ENCODE results near the gene LMF1. TPM values are rescaled to one million over a fixed set of nuclear protein-coding genes. Genes with fewer than 3 reads are reported as not detected.
"Not testable (repeated sequence)": the region's sequence is repeated elsewhere in the genome, so short reads cannot be mapped to it uniquely, and the experiment has no call there.

The LMF1 gene
- total RNA-seq, 1 donor from 2014 or later: 36.1 TPM

DNA sequence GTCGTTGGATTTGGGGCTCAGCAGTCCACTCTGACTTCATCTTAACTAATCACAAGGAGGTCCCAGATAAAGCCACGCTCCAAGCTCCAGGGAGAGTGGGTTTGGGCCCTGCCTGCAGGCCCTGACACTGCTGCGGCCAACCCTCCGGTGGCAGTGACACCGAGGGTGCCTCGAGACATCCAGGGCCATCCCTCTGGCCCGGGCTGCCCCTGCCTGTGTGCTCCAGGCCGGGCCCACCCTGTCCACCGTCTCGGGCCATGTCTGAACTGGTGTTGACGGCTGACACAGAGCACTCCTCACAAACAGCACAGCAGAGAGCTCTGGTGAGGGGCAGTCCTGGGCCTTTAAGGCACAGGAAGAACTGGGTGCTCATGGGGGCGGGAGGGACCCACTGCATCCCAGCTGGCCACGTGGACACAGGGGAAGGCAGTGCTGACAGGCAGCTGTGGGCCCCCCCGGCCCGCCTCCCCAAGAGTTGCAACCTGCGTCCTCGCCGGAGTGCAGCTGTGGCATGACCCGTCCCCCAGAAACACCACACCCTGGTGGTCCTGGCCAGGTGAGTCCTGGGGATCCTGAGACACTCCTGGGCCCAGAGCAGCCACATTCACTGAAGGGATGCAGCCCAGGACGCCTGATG is 80.0 kb downstream of the LMF1 start:
- no peak for DNase-seq
- no peak overlapping the region for H3K4me3 Mint-ChIP-seq
- H3K27me3 Mint-ChIP-seq: no peaks in the 10 kb centered on the region
- TF ChIP-seq CTCF (IDR thresholded peaks at IDR 0.05): no peak
- H3K9me3 Mint-ChIP-seq: no peaks in the 10 kb centered on the region
- H3K36me3 Mint-ChIP-seq (ENCODE audit: low read depth): peaks cover 25% of the 10 kb centered on the region
- ATAC-seq (ENCODE audit: low read depth): no peak
- intact Hi-C loops (cut with micrococcal nuclease): no loop called here
- no peak overlapping the region for H3K27ac Mint-ChIP-seq
- CTCF ChIA-PET: no interaction called here
- no peaks in the 10 kb centered on the region for H3K4me1 Mint-ChIP-seq
- POLR2A ChIA-PET: no interaction called here

- POLR2A ChIA-PET: no interaction called here
- no peaks in the 10 kb centered on the region for H3K27me3 Mint-ChIP-seq
- ATAC-seq (ENCODE audit: low read depth) (no peak), DNase-seq (no peak)
- H3K9me3 Mint-ChIP-seq: no peaks in the 10 kb centered on the region
- CTCF ChIA-PET: no interaction called here
- no peak overlapping the region for H3K4me3 Mint-ChIP-seq
- intact Hi-C loops (cut with micrococcal nuclease): no loop called here
- no peak overlapping the region for H3K27ac Mint-ChIP-seq
- H3K36me3 Mint-ChIP-seq (ENCODE audit: low read depth): peaks cover 25% of the 10 kb centered on the region
- no peaks in the 10 kb centered on the region for H3K4me1 Mint-ChIP-seq
- no peak for TF ChIP-seq CTCF (IDR thresholded peaks at IDR 0.05)
These were observed 80.6 kb downstream of the LMF1 start for GRCh38 chr16:890217-890616.

GRCh38 chr16:889586-889985 is 81.2 kb downstream of the LMF1 start:
- H3K36me3 Mint-ChIP-seq (ENCODE audit: low read depth): peaks cover 25% of the 10 kb centered on the region
- no peaks in the 10 kb centered on the region for H3K4me1 Mint-ChIP-seq
- no peak overlapping the region for H3K4me3 Mint-ChIP-seq
- intact Hi-C loops (cut with micrococcal nuclease): no loop called here
- ChIA-PET CTCF (no interaction called here), POLR2A (no interaction called here)
- H3K9me3 Mint-ChIP-seq: no peaks in the 10 kb centered on the region
- no peak for TF ChIP-seq CTCF (IDR thresholded peaks at IDR 0.05)
- DNase-seq (no peak), ATAC-seq (ENCODE audit: low read depth) (no peak)
- no peak overlapping the region for H3K27ac Mint-ChIP-seq
- H3K27me3 Mint-ChIP-seq: no peaks in the 10 kb centered on the region

DNA sequence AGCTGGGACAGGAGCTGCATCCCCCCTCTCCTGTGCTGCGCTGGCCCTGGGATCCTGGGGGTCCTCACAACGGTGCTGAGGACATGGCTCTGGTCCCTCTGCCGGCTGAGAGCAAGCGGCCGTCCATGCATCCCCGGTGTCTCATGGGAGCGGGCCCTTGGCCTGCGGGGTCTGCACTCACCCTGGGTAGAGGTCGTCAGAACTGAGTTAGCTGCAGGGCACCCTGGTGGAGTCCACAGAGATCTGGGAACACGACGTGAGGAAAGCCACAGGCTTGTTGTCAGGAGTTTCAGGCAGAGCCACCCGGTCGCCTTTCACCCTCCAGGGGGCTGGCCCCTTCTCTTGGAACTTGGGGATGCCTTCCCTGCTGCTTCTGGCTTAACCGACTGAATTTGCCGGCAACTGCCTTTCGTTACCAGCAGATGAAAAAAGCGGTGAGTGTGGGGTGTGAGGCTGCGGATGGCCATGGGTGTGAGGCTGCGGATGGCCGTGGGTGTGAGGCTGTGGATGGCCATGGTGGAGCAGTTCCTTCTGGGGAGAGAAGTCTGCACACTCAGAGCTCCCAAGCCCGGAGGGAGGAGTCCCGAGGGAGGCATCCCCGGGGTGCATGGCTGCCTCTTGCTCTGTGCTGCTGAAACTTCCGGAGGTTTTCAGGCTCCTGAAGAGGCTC is 81.7 kb downstream of the LMF1 start:
- Mint-ChIP-seq H3K36me3 (ENCODE audit: low read depth) (peaks cover 23% of the 10 kb centered on the region), H3K4me3 (no peak overlapping the region), H3K9me3 (no peaks in the 10 kb centered on the region), H3K27me3 (no peaks in the 10 kb centered on the region), H3K27ac (no peak overlapping the region), H3K4me1 (no peaks in the 10 kb centered on the region)
- DNase-seq (no peak), ATAC-seq (ENCODE audit: low read depth) (no peak)
- POLR2A ChIA-PET: no interaction called here
- intact Hi-C loops (cut with micrococcal nuclease): no loop called here
- TF ChIP-seq CTCF (IDR thresholded peaks at IDR 0.05): no peak
- CTCF ChIA-PET: no interaction called here

DNA sequence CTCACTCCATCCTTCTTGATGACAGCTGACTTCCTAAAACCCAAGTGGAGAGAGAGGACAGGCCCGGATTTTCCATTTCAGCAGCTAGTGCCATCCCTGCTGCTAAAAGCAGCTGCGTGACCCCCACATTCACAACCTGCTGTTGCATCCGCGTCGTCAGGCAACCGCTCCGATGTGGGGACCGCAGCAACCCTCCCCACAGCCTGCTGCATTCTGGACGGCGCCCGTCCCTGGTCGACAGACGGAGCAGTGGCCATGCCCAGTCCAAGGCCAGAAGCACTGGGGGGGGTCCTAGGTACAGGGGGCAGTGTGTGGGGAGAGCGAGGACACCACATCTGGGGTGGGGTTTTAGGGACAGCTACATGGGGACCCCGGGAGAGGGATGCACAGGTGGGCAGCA is 82.3 kb downstream of the LMF1 start:
- H3K27ac Mint-ChIP-seq; H3K4me3 Mint-ChIP-seq; CTCF ChIA-PET; H3K9me3 Mint-ChIP-seq; intact Hi-C loops (cut with micrococcal nuclease); ATAC-seq (ENCODE audit: low read depth); H3K27me3 Mint-ChIP-seq; H3K4me1 Mint-ChIP-seq; POLR2A ChIA-PET; DNase-seq: not testable (repeated sequence)
- peaks cover 23% of the 10 kb centered on the region for H3K36me3 Mint-ChIP-seq (ENCODE audit: low read depth)

- Mint-ChIP-seq H3K9me3 (no peaks in the 10 kb centered on the region), H3K4me3 (no peak overlapping the region), H3K4me1 (no peaks in the 10 kb centered on the region), H3K27me3 (no peaks in the 10 kb centered on the region), H3K27ac (no peak overlapping the region), H3K36me3 (ENCODE audit: low read depth) (peaks cover 21% of the 10 kb centered on the region)
- intact Hi-C loops (cut with micrococcal nuclease): no loop called here
- ChIA-PET POLR2A (no interaction called here), CTCF (no interaction called here)
- DNase-seq: no peak
- no peak for ATAC-seq (ENCODE audit: low read depth)
- TF ChIP-seq CTCF (IDR thresholded peaks at IDR 0.05): no peak
These were observed 82.9 kb downstream of the LMF1 start for GRCh38 chr16:887846-888245.
